Osteocyte (in vitro differentiated cells): Measurements from ENCODE around the gene REM2. TPM values are rescaled to one million over a fixed set of nuclear protein-coding genes. Genes with fewer than 3 reads are reported as not detected.

Experiments
- DNase-seq: peaks from one replicate; pipeline ENCODE4 v3.0.0; 2021; ENCODE audit warnings: mixed read lengths; ENCODE audit not compliant: unreplicated experiment; ENCODE audit errors: extremely low spot score
- H3K27ac Mint-ChIP-seq: one replicate; pipeline ENCODE4 v1.8.0; 2021; ENCODE audit warnings: mild to moderate bottlenecking, mixed read lengths; ENCODE audit not compliant: unreplicated experiment
- H3K27me3 Mint-ChIP-seq: one replicate; pipeline ENCODE4 v1.8.0; 2021; ENCODE audit warnings: mixed read lengths; ENCODE audit not compliant: unreplicated experiment
- H3K36me3 Mint-ChIP-seq: one replicate; pipeline ENCODE4 v1.8.0; 2021; ENCODE audit warnings: mixed read lengths; ENCODE audit not compliant: unreplicated experiment
- H3K4me1 Mint-ChIP-seq: one replicate; pipeline ENCODE4 v1.8.0; 2021; ENCODE audit warnings: mixed read lengths; ENCODE audit not compliant: unreplicated experiment
- H3K4me3 Mint-ChIP-seq: one replicate; pipeline ENCODE4 v1.8.0; 2021; ENCODE audit warnings: mild to moderate bottlenecking, moderate library complexity, mixed read lengths; ENCODE audit not compliant: unreplicated experiment
- H3K9me3 Mint-ChIP-seq: one replicate; pipeline ENCODE4 v1.8.0; 2021; ENCODE audit warnings: mixed read lengths; ENCODE audit not compliant: unreplicated experiment
- total RNA-seq: library from RNA; stranded (reverse); gene quantifications from 2 replicates; pipeline ENCODE4 v1.2.1, GENCODE V29; 2021
- TF ChIP-seq, protein P1 (sequence below): fragments of 200-600 bp; sonication (generic); IDR thresholded peaks from 2 replicates; pipeline ENCODE4 v1.5.0; 2021; ENCODE audit warnings: antibody characterized with exemption, mild to moderate bottlenecking, moderate library complexity

The REM2 gene
- total RNA-seq, 1 donor from 2014 or later, result 0.35 TPM

DNA sequence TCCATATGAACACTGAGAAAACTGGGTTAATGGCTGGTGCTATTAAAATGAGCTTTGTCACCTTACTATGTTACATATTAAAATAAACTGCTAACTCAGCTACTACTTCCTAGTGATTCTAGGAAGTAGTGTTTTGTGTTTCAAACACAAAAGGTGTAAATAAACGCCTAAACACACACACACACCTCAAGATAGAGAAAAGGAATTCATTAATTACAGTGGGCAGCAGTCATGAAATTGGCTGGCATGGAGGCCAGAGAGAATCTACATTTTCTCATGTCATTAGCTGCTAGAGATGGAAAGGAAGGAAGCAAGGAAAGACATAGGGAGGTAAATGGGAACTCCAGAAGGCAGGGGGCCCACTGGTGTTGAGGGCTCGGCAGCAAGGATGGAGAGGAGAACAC, 46.9 kb downstream of the REM2 start:
- H3K4me1 Mint-ChIP-seq, result peaks cover 16% of the 10 kb centered on the region

DNA sequence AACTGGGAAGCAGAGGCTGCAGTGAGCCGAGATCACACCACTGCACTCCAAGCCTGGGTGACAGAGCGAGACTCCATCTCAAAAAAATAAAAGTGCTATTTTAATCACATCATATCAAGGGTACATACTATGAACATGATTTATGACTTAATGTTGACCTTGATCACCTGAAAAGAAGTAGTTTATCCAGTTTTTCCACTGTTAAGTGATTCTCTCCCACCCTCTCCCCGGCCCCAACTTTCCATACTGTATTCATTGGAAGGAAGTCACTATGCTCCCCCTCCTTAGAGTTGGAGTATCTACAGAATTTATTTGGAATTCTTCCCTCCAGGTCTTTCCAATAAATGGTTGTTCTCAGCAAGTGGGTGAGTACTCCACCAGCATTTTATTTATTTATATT, 49.1 kb downstream of the REM2 start:
- H3K27me3 Mint-ChIP-seq, result no peaks in the 10 kb centered on the region
- no peak overlapping the region for H3K4me3 Mint-ChIP-seq
- H3K36me3 Mint-ChIP-seq, result no peaks in the 10 kb centered on the region
- TF ChIP-seq, protein P1, sequence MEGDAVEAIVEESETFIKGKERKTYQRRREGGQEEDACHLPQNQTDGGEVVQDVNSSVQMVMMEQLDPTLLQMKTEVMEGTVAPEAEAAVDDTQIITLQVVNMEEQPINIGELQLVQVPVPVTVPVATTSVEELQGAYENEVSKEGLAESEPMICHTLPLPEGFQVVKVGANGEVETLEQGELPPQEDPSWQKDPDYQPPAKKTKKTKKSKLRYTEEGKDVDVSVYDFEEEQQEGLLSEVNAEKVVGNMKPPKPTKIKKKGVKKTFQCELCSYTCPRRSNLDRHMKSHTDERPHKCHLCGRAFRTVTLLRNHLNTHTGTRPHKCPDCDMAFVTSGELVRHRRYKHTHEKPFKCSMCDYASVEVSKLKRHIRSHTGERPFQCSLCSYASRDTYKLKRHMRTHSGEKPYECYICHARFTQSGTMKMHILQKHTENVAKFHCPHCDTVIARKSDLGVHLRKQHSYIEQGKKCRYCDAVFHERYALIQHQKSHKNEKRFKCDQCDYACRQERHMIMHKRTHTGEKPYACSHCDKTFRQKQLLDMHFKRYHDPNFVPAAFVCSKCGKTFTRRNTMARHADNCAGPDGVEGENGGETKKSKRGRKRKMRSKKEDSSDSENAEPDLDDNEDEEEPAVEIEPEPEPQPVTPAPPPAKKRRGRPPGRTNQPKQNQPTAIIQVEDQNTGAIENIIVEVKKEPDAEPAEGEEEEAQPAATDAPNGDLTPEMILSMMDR, result no peak
- DNase-seq, result no peak
- no peak overlapping the region for H3K27ac Mint-ChIP-seq
- H3K9me3 Mint-ChIP-seq, result no peaks in the 10 kb centered on the region
- peaks cover 8% of the 10 kb centered on the region for H3K4me1 Mint-ChIP-seq

More for the DNA sequence above, 46.9 kb downstream of the REM2 start:
- Mint-ChIP-seq H3K4me3 (no peak overlapping the region), H3K9me3 (no peaks in the 10 kb centered on the region), H3K27ac (no peak overlapping the region), H3K27me3 (no peaks in the 10 kb centered on the region), H3K36me3 (peaks cover 13% of the 10 kb centered on the region)
- TF ChIP-seq, protein P1, result no peak
- DNase-seq, result no peak

DNA sequence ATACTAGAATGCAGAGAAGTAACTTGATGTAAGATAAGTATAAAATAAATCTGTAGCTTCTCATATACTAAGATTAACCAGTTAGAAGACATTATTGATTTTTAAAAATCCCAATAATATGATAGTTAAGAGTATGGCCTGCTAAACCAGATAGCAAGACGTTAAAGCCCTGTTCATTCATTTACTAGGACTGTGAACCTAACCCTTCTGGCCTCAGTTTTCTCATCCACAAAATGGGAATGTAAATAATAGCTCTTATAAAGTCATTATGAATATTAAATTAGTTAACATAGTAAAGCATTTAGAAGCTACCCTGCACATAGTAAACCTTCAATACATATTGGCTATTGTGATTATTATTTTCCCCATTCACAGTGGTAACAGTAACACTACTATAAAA, 52.1 kb downstream of the REM2 start:
- no peaks in the 10 kb centered on the region for H3K9me3 Mint-ChIP-seq
- no peak for DNase-seq
- TF ChIP-seq, protein P1, result no peak
- no peak overlapping the region for H3K4me3 Mint-ChIP-seq
- no peaks in the 10 kb centered on the region for H3K4me1 Mint-ChIP-seq
- H3K36me3 Mint-ChIP-seq, result peaks cover 4% of the 10 kb centered on the region
- H3K27ac Mint-ChIP-seq, result no peak overlapping the region
- H3K27me3 Mint-ChIP-seq, result no peaks in the 10 kb centered on the region

Other genes with a start within 250 kb of the REM2 start
- gene OR6J1, start 238.9 kb upstream of the REM2 start, total RNA-seq, result not detected in 2 replicates
- 114 and 122 TPM in 2 replicates for gene OXA1L, start 116.5 kb upstream of the REM2 start, total RNA-seq
- 1.2 and 1.6 TPM in 2 replicates for gene SLC7A7, start 67.8 kb upstream of the REM2 start, total RNA-seq
- 74.3 and 74.7 TPM in 2 replicates for gene MRPL52, start 53.3 kb upstream of the REM2 start, total RNA-seq
- 490 and 518 TPM in 2 replicates for gene MMP14, start 46.6 kb upstream of the REM2 start, total RNA-seq
- gene LRP10, start 11.5 kb upstream of the REM2 start, total RNA-seq, result 171 and 182 TPM in 2 replicates
- gene RBM23, start 35.9 kb downstream of the REM2 start, total RNA-seq, result 89.4 and 93.3 TPM in 2 replicates
- 58.4 and 68.4 TPM in 2 replicates for gene PRMT5, start 46.2 kb downstream of the REM2 start, total RNA-seq
- 39.9 and 40.9 TPM in 2 replicates for gene HAUS4, start 73.9 kb downstream of the REM2 start, total RNA-seq
- 111 and 115 TPM in 2 replicates for gene AJUBA, start 99.3 kb downstream of the REM2 start, total RNA-seq
- 11.4 and 12.4 TPM in 2 replicates for gene C14orf93, start 126.9 kb downstream of the REM2 start, total RNA-seq
- 144 and 147 TPM in 2 replicates for gene PSMB5, start 151.7 kb downstream of the REM2 start, total RNA-seq
- gene PSMB11, start 159.0 kb downstream of the REM2 start, total RNA-seq, result not detected in 2 replicates
- gene CDH24, start 174.3 kb downstream of the REM2 start, total RNA-seq, result 13.3 and 13.7 TPM in 2 replicates
- 219 and 241 TPM in 2 replicates for gene ACIN1, start 211.9 kb downstream of the REM2 start, total RNA-seq
- gene C14orf119, start 212.3 kb downstream of the REM2 start, total RNA-seq, result 51.8 and 61.3 TPM in 2 replicates
- gene CIROP, start 221.8 kb downstream of the REM2 start, total RNA-seq, result not detected in 2 replicates
- not detected in 2 replicates for gene CEBPE, start 236.0 kb downstream of the REM2 start, total RNA-seq